Kidney tubule cell (primary cell): ENCODE results near the gene HSPA14.
"Not testable (repeated sequence)": the region's sequence is repeated elsewhere in the genome, so short reads cannot be mapped to it uniquely, and the experiment has no call there.

Experiments
- DNase-seq: peaks from one replicate; pipeline ENCODE4 v3.0.0-alpha.2; 2018; ENCODE audit warnings: low spot score

Gene HSPA14

GRCh38 chr10:14837757-14838581 is at the start of gene HSPA14, which contains the start of the genes CDNF and MSANTD7:
Gene HSPA14, plus strand, starts transcription at chr10:14838306. Its CDS starts 97 bp downstream, at chr10:14838403.
Gene CDNF, minus strand, starts transcription at chr10:14838037. Its CDS starts 91 bp downstream, at chr10:14837946.
Gene MSANTD7, plus strand, starts transcription at chr10:14838306. Its CDS starts 3,979 bp downstream, at chr10:14842285.
- peak; percentile 100 for DNase-seq

- DNase-seq: no peak
Observed at GRCh38 chr10:14798636-14799035, 39.5 kb upstream of the HSPA14 start.

- DNase-seq: no peak
Observed at GRCh38 chr10:14800397-14800796, 37.7 kb upstream of the HSPA14 start.

- DNase-seq: no peak
Observed at GRCh38 chr10:14801723-14802122, 36.4 kb upstream of the HSPA14 start.

- peak; percentile 44 for DNase-seq
Observed at GRCh38 chr10:14803827-14804226, 34.3 kb upstream of the HSPA14 start.

GRCh38 chr10:14806318-14806717 is 31.8 kb upstream of the HSPA14 start:
- DNase-seq: peak; percentile 24

GRCh38 chr10:14810969-14811953 is 26.8 kb upstream of the HSPA14 start:
- peak; percentile 35 for DNase-seq

- DNase-seq: no peak
Observed at GRCh38 chr10:14812271-14812670, 25.8 kb upstream of the HSPA14 start.

GRCh38 chr10:14815681-14816080 is 22.4 kb upstream of the HSPA14 start:
- no peak for DNase-seq

- DNase-seq: not testable (repeated sequence)
Observed at GRCh38 chr10:14816717-14817116, 21.4 kb upstream of the HSPA14 start.

- peak; percentile 72 for DNase-seq
Observed at GRCh38 chr10:14820010-14820774, 17.9 kb upstream of the HSPA14 start.

- DNase-seq: no peak
Observed at GRCh38 chr10:14820775-14821154, 17.3 kb upstream of the HSPA14 start.

- DNase-seq: no peak
Observed at GRCh38 chr10:14821635-14822375, 16.3 kb upstream of the HSPA14 start.

GRCh38 chr10:14822879-14823755 is 15.0 kb upstream of the HSPA14 start:
- DNase-seq: peak; percentile 55

- DNase-seq: peak; percentile 31
Observed at GRCh38 chr10:14823966-14824365, 14.1 kb upstream of the HSPA14 start.

GRCh38 chr10:14826076-14826829 is 11.9 kb upstream of the HSPA14 start:
- DNase-seq: no peak

- no peak for DNase-seq
Observed at GRCh38 chr10:14833106-14833505, 5.0 kb upstream of the HSPA14 start.

GRCh38 chr10:14836208-14836607 is 1.9 kb upstream of the HSPA14 start:
- no peak for DNase-seq
